Measurements from ENCODE around the gene PTPRM. TPM values are rescaled to one million over a fixed set of nuclear protein-coding genes. Genes with fewer than 3 reads are reported as not detected.
A peak's percentile ranks its signal among the peaks of the same experiment; 100 is the strongest.

PTPRM gene
- total RNA-seq, 2 donors from 2014 or later: 80.1 to 106 TPM

DNA sequence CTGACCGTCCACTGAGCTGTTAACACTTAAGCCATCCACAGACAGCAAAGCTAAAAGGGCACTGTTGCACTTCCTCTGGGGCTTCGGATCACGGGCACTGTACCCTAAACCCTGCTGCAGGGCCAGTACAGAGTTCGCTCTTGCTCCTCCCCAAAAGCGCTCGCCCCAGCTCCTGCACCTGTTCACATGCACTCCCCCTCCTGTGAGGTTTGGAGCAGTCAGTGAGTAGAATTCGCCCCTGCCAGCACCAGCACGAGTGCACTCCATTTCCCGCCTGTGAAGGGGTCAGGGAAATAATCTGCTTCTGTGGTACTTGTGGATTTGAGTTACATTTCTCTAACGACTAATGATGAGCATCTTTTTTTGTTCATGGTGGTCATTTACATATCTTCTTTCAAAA, 158.8 kb downstream of the PTPRM start:
- DNase-seq (ENCODE audit: low spot score): no peak
- Histone ChIP-seq H3K4me1 (peaks cover 0 to 10% of the 10 kb centered on the region in 2 donors), H3K27ac (no peak overlapping the region), H3K9me3 (no peaks in the 10 kb centered on the region), H3K27me3 (no peaks in the 10 kb centered on the region), H3K36me3 (no peaks in the 10 kb centered on the region), H3K4me3 (no peak overlapping the region)
- TF ChIP-seq, protein P1, sequence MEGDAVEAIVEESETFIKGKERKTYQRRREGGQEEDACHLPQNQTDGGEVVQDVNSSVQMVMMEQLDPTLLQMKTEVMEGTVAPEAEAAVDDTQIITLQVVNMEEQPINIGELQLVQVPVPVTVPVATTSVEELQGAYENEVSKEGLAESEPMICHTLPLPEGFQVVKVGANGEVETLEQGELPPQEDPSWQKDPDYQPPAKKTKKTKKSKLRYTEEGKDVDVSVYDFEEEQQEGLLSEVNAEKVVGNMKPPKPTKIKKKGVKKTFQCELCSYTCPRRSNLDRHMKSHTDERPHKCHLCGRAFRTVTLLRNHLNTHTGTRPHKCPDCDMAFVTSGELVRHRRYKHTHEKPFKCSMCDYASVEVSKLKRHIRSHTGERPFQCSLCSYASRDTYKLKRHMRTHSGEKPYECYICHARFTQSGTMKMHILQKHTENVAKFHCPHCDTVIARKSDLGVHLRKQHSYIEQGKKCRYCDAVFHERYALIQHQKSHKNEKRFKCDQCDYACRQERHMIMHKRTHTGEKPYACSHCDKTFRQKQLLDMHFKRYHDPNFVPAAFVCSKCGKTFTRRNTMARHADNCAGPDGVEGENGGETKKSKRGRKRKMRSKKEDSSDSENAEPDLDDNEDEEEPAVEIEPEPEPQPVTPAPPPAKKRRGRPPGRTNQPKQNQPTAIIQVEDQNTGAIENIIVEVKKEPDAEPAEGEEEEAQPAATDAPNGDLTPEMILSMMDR (IDR thresholded peaks at IDR 0.05): no peak

DNA sequence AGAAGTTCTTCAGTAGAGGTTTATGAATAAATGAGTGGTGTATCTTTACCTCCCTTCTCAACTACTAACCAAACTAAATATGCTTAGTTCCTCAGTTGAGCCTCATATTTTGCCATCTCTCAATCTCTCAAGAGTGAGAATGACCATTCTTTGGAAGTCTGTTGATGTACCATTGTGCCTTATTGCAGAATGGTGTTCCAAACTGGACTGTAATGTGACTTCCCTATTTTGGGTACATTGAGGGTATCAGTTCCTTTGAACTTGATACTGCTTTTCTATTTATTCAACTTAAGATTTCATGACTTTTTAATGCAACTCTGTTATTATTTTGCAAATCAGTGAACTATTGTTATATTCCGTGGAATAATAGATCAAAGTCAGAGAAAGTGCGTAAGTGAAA, 159.4 kb downstream of the PTPRM start:
- DNase-seq (ENCODE audit: low spot score): no peak
- peaks cover 0 to 10% of the 10 kb centered on the region in 2 donors for H3K4me1 ChIP-seq
- TF ChIP-seq, protein P1 (IDR thresholded peaks at IDR 0.05): no peak
- H3K4me3 ChIP-seq: no peak overlapping the region
- H3K27ac ChIP-seq: no peak overlapping the region
- H3K27me3 ChIP-seq: no peaks in the 10 kb centered on the region
- no peaks in the 10 kb centered on the region for H3K36me3 ChIP-seq
- H3K9me3 ChIP-seq: no peaks in the 10 kb centered on the region

DNA sequence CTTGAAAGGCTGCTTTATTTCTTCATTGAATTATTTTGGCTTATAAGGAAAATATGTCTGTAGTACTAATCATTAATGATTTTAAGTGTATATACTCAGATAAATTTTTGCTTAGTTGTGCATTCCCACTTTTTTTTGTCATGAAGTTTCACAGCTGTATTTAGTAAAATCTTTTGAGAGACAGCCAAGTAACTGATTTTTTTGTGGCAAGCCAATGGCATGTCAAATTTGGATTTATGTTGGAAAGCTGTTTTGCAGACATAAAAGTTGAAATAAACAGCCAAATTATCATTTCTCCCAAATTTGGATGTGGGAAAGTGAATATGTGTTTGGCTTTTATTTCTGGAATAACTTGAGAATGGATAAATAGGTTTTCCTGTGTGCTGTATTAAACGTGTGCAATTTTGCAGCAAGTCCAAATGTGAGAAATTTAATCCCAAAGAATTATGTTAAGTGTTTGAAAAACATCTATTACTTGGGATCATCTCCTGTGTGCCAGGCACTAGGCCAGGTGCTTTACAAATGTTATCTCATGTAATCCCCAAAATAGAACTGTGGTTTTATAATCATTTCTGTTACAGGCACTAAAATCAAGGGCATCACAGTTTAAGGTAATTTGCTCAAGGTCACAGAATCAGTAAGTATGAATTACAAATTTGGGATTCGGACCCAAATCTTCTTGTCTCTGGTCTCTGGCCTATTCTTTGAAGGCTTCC, 160.4 kb downstream of the PTPRM start:
- Histone ChIP-seq H3K4me3 (no peak overlapping the region), H3K4me1 (peaks cover 0 to 10% of the 10 kb centered on the region in 2 donors), H3K27ac (peak overlapping the region in 1 of 2 donors; percentile 50), H3K27me3 (no peaks in the 10 kb centered on the region), H3K9me3 (no peaks in the 10 kb centered on the region), H3K36me3 (no peaks in the 10 kb centered on the region)
- no peak for DNase-seq (ENCODE audit: low spot score)
- TF ChIP-seq, protein P1 (IDR thresholded peaks at IDR 0.05): no peak

DNA sequence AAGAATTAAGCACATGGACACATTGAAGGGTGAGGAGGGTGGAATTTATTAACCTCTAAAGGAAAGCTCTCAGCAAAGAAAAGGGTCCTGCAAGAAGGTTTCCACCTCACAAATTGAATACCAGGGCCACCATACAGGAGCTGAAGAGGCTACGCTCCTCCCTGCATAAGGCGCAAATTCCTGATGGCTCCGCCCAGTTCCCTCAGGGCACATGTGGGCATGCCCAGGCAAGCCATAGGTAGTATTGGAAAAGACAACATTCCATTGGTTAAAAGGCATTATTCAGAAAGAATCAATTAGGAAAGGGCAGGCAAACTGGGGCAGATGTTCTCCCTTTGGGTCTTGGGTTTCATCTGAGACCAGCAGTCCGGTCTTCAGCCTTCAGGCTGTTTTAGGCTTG, 161.2 kb downstream of the PTPRM start:
- Histone ChIP-seq H3K9me3 (peaks cover 0 to 7% of the 10 kb centered on the region in 2 donors), H3K27me3 (no peaks in the 10 kb centered on the region), H3K4me1 (peaks cover 0 to 10% of the 10 kb centered on the region in 2 donors), H3K27ac (no peak overlapping the region), H3K4me3 (no peak overlapping the region), H3K36me3 (no peaks in the 10 kb centered on the region)
- TF ChIP-seq, protein P1 (IDR thresholded peaks at IDR 0.05): no peak
- no peak for DNase-seq (ENCODE audit: low spot score)

DNA sequence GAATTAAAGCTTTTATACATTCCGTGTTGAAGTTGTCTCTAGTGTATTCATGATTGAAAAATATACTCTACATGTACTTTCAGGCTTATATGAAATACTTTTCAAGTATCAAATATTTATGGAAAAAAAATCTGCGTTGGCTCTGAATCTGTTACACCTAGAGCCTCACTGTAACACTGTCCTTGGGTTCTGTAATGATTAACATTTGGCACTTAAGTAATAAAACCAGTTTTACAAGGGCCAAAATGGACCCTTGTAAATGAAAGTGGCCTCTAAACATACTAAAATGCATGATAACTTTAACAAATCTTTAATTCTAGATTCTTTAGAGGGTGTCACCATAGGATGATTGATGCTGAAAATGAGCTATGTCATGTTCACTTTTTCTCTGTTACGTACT, 162.8 kb downstream of the PTPRM start:
- H3K27me3 ChIP-seq: no peaks in the 10 kb centered on the region
- H3K9me3 ChIP-seq: peaks cover 0 to 7% of the 10 kb centered on the region in 2 donors
- no peak overlapping the region for H3K4me3 ChIP-seq
- H3K27ac ChIP-seq: no peak overlapping the region
- peaks cover 0 to 10% of the 10 kb centered on the region in 2 donors for H3K4me1 ChIP-seq
- H3K36me3 ChIP-seq: no peaks in the 10 kb centered on the region
- DNase-seq (ENCODE audit: low spot score): no peak
- TF ChIP-seq, protein P1 (IDR thresholded peaks at IDR 0.05): no peak

DNA sequence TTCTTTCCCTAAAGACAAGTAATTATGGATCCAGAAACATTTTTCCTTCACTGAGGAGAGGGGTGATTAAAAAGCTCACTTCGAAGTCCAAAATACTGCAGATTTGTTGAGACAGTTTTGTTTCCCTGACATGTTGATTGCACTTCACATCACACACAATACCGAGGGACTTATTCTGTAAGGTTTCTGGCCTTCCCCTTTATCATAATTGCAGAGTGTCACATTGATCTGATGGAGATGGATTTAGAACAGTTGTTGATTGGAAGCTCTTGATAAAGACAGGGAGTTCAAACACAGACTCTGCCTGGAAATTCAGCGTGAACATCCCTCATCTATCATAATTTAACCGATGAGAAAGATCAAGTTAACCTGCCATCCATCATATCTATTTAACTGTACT, 163.6 kb downstream of the PTPRM start:
- no peak overlapping the region for H3K27ac ChIP-seq
- no peaks in the 10 kb centered on the region for H3K36me3 ChIP-seq
- H3K4me3 ChIP-seq: no peak overlapping the region
- peaks cover 0 to 7% of the 10 kb centered on the region in 2 donors for H3K9me3 ChIP-seq
- DNase-seq (ENCODE audit: low spot score): no peak
- TF ChIP-seq, protein P1 (IDR thresholded peaks at IDR 0.05): no peak
- H3K27me3 ChIP-seq: no peaks in the 10 kb centered on the region
- H3K4me1 ChIP-seq: peaks cover 0 to 10% of the 10 kb centered on the region in 2 donors

Data from right atrium auricular region (tissue), 2 donors.